Renal cortex interstitium (tissue), 11 donors: ENCODE measurements around the gene KLK5. TPM values are rescaled to one million over a fixed set of nuclear protein-coding genes. Genes with fewer than 3 reads are reported as not detected.

Experiments
- DNase-seq, 11 donors: peaks; one replicate each; pipeline ENCODE4 v3.0.0-alpha.2; 2013; ENCODE audit warnings: low read depth in 9 of 11, low spot score in 4 of 11; ENCODE audit errors: extremely low read depth in 1 of 11
- polyA plus RNA-seq, 3 donors: library from polyadenylated mRNA; unstranded; fragments of 120-200 nt; gene quantifications; one replicate each; pipeline ENCODE4 v1.2.1, GENCODE V29; 2013; ENCODE audit not compliant: insufficient read length in 3 of 3

The KLK5 gene
- polyA plus RNA-seq, 3 donors, result 1.2 to 1.9 (median 1.5) TPM

- no peak for DNase-seq
Measured at GRCh38 chr19:50932018-50932689, 20.7 kb downstream of the KLK5 start.

DNA sequence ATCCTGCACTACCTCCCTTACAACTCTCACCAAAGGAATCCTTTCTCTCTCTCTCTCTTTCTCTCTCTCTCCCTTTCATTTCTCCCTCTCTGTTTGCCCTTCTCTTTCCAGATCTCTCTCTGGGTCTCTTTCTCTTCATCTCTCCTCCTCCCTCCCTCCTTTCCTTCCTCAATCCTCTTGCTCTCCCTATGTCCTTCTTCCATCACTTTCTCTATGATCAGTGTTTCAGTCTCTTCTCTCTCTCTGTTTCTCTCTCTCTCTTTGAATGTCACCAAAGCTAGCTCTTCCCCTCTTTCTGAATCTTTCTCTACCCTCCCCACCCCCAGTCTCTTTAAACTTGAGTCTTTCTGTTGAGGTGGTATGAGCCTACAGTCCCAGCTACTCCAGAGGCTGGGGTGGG lies 21.8 kb downstream of the KLK5 start:
- DNase-seq, result no peak

GRCh38 chr19:50928831-50929230 lies 24.0 kb downstream of the KLK5 start:
- DNase-seq, result no peak

GRCh38 chr19:50926144-50926543 lies 26.7 kb downstream of the KLK5 start:
- no peak for DNase-seq

GRCh38 chr19:50925734-50926133 lies 27.1 kb downstream of the KLK5 start:
- DNase-seq, result no peak

GRCh38 chr19:50924586-50924985 lies 28.3 kb downstream of the KLK5 start:
- DNase-seq, result no peak

DNA sequence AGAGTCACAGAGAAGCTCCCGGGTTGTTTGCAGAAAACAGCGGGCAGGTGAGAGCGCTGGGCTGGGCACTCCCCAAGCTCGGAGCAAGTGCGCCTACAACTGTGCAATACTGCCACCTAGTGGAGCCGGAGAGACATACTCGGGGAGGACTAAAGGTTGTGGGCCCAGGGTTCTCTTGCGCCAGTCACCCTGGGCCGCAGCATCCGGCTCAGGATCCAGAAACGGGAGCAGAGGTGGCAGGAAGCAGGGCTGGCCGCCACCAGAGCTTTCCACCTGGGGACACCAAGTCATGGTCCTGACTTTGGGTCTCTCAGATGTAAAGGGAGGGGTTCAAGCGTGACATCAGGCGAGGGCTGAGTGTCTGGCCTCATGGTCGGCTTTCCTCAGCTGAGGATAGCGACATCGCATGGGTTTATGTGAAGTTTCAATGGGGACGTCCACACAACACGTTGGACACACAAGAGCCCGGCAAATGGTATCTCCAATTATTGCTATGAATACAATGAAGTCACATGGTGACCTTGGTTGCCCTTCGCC lies 30.5 kb downstream of the KLK5 start:
- peak; percentile 47 to 81 (median 74) for DNase-seq

DNA sequence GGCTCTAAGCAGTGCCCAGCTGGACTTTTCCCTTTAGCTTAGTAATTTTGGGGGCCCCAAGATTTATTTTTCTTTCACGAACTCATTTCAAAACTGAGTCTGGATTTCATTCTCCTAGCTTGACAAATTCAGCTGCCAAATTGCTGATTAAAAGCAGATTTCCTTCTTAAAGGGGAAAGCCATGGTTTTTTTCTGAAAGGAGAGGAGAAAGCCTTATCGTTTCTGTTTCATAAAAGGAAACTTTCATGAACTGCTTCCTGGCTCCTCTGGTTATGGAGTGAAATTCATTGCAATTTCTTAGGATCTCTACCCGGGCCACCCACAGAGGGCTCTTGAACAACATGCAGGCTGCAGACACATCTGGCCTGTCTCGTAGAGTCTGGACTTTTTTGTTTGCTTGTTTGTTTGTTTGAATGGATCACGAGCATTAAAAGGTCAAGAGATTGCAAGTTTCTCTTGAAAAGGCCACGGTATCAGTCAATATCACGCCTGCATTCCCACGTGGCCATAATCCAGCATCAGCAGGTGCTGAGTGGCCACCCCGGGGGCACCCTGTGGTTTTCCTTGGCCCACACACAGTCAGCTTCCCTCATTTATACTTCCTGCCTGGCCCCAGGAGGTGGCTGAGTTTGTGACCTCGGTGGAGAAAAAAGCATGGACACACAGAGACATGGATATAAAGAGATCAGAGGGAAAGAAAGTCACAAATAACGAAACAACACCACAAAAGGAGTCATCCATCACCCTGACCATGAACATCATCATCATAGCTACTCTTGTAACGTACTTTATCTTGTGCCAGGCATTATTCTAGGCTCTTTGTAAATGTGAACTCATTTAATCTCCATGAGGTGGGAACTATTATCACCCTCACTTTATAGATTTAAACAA lies 31.2 kb downstream of the KLK5 start:
- DNase-seq, result no peak

GRCh38 chr19:50916069-50916468 lies 36.8 kb downstream of the KLK5 start:
- DNase-seq, result no peak

DNA sequence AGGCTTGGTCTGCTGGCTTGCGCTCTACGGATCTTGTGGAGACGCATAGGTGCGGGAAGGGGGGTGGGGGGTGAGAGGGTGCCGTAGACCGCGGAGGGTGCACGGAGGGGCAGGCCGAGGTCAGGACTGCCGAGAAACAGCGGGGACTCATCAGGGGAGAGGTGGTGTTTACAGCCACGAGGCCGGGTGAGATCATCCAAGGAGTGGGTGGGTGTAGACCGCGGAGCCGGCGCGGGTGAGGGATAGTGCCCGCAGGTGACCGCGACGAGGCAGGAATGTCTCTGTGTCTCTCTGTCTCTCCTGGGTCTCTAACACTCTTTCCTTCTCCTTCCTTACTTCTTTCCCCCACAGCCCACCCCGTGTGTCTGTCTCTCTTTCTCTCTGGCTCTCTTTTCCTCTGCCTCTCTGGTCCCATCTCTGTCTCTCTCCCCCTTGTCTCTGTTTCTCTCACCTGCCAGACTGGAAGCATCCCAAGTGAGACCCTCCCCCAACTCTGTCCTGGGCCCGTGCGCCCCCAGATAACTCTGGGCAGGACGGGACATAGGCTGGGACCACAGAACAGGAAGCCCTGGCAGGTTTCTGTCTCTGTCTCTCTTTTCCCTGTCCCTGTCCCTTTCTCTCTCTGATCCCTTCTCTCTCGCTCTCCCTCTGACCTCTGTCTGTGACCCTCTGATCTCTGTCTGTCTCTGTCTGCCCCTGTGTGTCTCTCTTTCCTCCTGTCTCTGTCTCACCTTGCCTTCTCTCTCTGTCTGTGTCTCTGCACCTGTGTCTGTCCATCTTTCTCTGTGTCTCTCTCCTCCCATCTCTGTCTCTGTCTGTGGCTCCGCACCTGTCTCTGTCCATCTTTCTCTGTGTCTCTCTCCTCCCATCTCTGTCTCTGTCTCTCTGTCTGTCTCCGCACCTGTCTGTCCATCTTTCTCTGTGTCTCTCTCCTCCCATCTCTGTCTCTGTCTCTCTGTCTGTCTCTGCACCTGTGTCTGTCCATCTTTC lies 39.8 kb downstream of the KLK5 start:
- no peak for DNase-seq

- no peak for DNase-seq
Measured at GRCh38 chr19:50912102-50912599, 40.7 kb downstream of the KLK5 start.

DNA sequence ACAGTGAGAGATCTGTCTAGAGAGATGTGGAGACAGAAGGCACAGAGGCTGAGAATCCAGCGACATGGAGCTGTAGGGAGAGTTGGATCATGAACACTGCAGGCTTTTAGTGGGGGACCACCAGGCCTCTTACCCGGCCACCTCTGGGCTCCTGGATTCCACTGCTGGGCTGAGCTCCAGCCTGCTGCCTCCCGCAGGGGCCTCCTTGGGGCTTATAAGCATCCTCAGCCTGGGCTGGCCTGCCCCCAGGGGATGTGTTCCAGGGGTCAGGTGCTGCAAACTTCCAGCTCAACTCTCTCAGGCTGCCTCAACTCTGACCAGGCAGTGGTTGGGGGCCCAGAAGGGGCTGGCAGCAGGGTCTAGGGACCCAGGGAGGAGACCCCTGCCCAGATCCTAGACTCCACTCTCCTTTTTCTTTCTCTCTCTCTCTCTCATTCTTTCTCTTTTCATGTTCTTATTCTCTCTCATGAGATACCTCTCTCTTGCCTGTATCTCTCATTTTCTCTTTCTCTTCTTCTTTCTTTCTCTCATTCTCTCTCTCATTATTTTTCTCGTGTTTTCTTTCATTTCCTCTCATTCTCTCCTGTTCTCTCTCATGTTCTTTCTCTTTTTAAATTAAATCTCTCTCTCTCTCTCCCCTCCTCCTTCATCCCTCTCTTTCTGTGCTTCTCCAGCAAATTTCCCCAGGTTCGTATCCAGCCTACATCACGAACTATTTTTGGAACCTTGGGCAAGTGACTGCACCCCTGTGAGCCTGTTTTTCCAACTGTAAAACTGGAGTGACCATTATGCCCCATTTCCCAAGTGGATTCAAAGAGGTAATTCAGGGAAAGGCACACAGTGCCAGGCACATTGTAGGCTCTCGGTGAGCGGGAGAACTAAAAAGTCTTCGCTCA lies 41.4 kb downstream of the KLK5 start, which contains the start of gene KLK4:
Gene KLK4 (minus strand): TSS at position 190 of the 896 bp plus-strand sequence. CDS start 657 bp downstream, outside the sequence.
- no peak for DNase-seq

- no peak for DNase-seq
Measured at GRCh38 chr19:50910722-50911121, 42.1 kb downstream of the KLK5 start.

DNA sequence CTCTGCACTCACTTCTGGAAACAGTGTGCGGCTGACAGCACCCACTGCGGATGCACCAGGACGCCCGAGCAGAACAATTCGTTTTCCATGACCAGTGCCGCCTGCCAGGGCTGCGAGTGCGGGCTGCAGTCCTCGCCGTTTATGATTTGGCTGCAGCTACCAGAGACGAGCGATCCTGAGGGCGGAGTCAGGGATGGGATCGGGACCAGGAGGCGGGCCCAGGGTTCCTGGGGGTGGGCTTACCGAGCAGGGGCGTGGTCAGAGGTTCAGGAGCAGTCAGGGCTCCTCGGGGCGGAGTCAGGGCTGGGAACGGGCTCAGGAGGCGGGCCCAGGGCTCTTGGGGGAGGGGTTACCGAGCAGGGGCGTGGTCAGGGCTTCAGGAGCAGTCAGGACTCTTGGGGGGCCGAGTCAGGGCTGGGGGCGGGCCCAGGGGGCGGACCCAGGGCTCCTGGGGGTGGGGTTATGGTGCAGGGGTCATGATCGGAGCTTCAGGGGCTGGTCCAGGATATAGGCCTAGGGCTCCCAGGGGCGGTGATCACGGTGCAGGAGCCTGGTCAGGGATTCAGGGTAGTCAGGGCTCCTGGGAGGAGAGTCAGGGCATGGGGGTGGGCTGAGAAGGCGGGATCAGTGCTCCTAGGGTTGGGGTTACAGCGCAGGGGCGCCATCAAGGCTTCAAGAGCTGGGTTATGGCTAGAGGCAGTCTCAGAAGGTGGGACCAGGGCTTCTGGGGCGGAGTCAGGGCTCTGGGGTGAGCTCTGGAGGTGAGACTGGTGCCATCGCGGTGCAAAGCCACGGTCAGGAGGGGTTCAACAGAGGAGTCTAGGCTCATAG lies 43.4 kb downstream of the KLK5 start:
- peak in 1 of 11 donors; percentile 41 for DNase-seq

DNA sequence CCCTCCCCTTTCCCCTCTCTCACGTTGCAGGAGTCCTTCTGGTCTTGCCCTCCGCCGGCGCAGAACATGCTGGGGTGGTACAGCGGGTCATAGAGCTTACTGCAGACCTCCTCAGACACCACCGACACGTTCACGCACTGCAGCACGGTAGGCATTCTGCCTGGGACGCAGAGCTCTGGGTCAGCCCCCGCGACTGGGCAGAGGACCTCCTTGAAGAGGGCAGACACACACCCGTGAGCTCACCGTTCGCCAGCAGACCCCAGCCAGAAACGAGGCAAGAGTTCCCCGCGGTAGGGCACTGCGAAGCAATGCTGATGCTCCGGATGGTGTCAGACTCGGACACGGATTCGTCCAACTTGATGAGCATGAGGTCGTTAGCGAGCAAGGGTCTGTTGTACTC lies 44.5 kb downstream of the KLK5 start:
- no peak for DNase-seq

GRCh38 chr19:50906217-50906616 lies 46.6 kb downstream of the KLK5 start:
- no peak for DNase-seq

DNA sequence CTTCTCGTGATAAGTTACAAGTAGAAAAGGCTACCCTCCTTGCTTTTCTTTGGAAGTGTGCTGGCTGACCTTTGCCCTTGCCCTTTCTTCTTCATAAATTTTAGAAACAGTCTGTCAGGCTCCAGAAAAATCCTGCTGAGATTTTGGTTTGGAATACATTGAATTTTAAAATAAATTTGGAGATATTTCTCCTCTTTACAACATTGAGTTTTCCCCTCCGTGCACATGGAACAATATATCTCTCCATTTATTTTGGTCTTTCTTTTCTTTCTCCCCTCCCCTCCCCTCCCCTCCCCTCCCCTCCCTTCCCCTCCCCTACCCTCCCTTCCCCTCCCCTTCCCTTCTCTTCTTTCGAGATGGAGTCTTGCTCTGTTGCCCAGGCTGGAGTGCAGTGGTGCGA lies 50.2 kb downstream of the KLK5 start:
- no peak for DNase-seq
